ENCODE measurements around the gene MC5R. TPM values are rescaled to one million over a fixed set of nuclear protein-coding genes. Genes with fewer than 3 reads are reported as not detected.

Gene MC5R
- total and polyA plus RNA-seq, 11 donors, result not detected

DNA sequence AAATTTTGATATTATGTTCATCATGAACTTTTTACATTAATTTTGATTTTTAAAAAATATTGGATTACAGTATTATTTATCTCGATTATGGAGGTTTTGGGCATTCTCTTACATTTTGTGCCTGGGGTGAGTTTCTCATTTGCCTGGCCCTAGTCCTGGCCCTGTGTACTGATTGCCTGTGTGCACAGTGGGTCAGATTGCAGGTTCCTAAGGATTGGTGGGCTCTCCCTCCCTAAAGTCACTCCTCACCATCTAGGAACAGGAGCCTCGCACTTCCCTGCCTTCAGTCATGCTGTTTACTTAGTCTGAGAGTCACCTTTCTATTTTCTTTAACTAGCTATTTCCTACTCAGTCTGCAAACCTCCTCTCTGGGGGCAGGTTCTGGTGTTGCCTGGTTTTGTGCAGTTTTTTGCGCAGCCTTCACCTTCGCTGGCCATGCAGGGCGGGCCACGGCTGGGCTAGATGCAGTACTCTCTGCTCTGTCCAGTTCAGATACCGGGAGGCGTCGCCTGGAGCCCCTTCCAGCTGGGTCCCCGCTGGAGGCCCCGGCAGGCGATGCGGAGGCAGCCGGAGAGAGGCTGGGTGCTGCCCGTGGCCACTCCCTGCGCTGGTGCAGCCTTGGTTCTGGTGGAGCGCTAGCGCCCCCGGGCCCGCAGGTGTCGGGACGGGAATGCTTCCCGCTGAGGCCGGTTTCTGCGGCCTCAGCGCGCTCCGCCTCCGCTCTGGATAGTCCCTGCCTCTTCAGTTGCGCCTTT is 23.3 kb upstream of the MC5R start:
- peak; percentile 65 to 85 (median 76) for DNase-seq
- 16 to 44% (median 20%) methylated on average over 9 to 30 of the region's 30 CpGs for WGBS, 4 donors
- no peaks in the 10 kb centered on the region for H3K9me3 ChIP-seq
- peak overlapping the region in 10 of 12 donors; percentile 6 to 49 (median 33) for H3K4me3 ChIP-seq
- H3K27me3 ChIP-seq, result peaks cover 0 to 30% (median 0%) of the 10 kb centered on the region in 9 donors
- peaks cover 0 to 15% (median 4%) of the 10 kb centered on the region in 12 donors for H3K4me1 ChIP-seq
- no peaks in the 10 kb centered on the region for H3K36me3 ChIP-seq
- intact Hi-C loops (cut with DNase I), result loop anchor here in 5 of 10 donors (5.0 to 10.0 kb wide), 6 partner anchors 56 to 686 kb away; partner anchors contain the start of gene LDLRAD4 (in 1 of the 5)
- peak; percentile 89 to 98 (median 94) for ATAC-seq
- no peak overlapping the region for H3K27ac ChIP-seq
- TF ChIP-seq, protein P1, sequence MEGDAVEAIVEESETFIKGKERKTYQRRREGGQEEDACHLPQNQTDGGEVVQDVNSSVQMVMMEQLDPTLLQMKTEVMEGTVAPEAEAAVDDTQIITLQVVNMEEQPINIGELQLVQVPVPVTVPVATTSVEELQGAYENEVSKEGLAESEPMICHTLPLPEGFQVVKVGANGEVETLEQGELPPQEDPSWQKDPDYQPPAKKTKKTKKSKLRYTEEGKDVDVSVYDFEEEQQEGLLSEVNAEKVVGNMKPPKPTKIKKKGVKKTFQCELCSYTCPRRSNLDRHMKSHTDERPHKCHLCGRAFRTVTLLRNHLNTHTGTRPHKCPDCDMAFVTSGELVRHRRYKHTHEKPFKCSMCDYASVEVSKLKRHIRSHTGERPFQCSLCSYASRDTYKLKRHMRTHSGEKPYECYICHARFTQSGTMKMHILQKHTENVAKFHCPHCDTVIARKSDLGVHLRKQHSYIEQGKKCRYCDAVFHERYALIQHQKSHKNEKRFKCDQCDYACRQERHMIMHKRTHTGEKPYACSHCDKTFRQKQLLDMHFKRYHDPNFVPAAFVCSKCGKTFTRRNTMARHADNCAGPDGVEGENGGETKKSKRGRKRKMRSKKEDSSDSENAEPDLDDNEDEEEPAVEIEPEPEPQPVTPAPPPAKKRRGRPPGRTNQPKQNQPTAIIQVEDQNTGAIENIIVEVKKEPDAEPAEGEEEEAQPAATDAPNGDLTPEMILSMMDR (IDR thresholded peaks at IDR 0.05), result peak; percentile 26 to 66 (median 50)
- TF ChIP-seq POLR2A (IDR thresholded peaks at IDR 0.05), result no peak

DNA sequence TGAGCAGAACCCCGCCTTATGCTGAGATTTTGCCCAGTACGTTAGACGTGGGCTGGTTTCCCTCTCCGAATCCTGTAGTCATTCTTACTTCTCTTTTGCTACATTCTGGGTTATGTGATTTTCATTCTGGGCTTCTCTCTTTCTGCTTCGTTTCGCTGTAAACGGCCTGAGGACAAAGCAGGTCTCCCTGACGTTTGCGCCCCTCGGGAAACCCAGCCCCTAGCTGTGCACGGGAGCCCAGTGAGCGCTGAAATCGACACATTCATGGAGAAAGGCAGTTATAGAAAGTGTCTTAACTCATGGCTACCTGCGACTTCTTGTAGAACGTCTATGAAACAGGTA is 22.7 kb upstream of the MC5R start:
- WGBS, 4 donors, result 15 to 18% (median 17%) methylated on average over 15 of the region's 15 CpGs
- no peak for ATAC-seq
- Histone ChIP-seq H3K9me3 (no peaks in the 10 kb centered on the region), H3K4me1 (peaks cover 0 to 15% (median 4%) of the 10 kb centered on the region in 12 donors), H3K27me3 (peaks cover 0 to 30% (median 0%) of the 10 kb centered on the region in 9 donors), H3K36me3 (no peaks in the 10 kb centered on the region), H3K4me3 (peak overlapping the region in 10 of 12 donors; percentile 6 to 49 (median 33)), H3K27ac (no peak overlapping the region)
- no peak for DNase-seq
- TF ChIP-seq, protein P1 (IDR thresholded peaks at IDR 0.05), result peak in 3 of 12 donors; percentile 5 to 22 (median 11)
- TF ChIP-seq POLR2A (IDR thresholded peaks at IDR 0.05), result no peak
- intact Hi-C loops (cut with DNase I), result loop anchor here in 5 of 10 donors (5.0 to 10.0 kb wide), 6 partner anchors 56 to 686 kb away; partner anchors contain the start of gene LDLRAD4 (in 1 of the 5)

DNA sequence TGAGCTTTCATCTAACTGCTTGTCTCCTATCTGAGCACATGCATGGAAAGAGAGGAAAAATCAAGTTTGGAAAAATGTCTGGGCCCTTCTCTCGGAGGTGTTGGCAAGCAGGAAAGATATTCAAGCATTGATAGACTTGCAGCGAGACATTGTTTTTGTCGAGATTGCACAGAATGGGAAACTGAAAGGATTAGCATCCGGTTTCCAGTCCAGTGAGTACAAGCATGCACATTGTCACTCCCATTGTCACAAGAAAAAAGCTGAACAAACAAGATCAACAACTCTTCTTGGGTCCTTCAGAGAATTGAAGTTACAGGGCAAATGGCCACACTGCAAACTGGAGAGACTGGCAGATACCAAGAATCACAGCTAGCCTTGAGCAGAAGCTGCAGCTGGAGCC is 19.6 kb upstream of the MC5R start:
- H3K27me3 ChIP-seq, result peaks cover 0 to 28% (median 0%) of the 10 kb centered on the region in 9 donors
- no peak overlapping the region for H3K27ac ChIP-seq
- 51 to 61% (median 60%) methylated on average over 4 of the region's 4 CpGs for WGBS, 4 donors
- no peak for DNase-seq
- TF ChIP-seq, protein P1 (IDR thresholded peaks at IDR 0.05), result no peak
- TF ChIP-seq POLR2A (IDR thresholded peaks at IDR 0.05), result no peak
- H3K36me3 ChIP-seq, result no peaks in the 10 kb centered on the region
- intact Hi-C loops (cut with DNase I), result loop anchor here in 5 of 10 donors (5.0 to 10.0 kb wide), 6 partner anchors 60 to 690 kb away; partner anchors contain the start of gene LDLRAD4 (in 1 of the 5)
- H3K4me3 ChIP-seq, result no peak overlapping the region
- H3K4me1 ChIP-seq, result peaks cover 0 to 12% (median 4%) of the 10 kb centered on the region in 12 donors
- H3K9me3 ChIP-seq, result no peaks in the 10 kb centered on the region
- ATAC-seq, result no peak

DNA sequence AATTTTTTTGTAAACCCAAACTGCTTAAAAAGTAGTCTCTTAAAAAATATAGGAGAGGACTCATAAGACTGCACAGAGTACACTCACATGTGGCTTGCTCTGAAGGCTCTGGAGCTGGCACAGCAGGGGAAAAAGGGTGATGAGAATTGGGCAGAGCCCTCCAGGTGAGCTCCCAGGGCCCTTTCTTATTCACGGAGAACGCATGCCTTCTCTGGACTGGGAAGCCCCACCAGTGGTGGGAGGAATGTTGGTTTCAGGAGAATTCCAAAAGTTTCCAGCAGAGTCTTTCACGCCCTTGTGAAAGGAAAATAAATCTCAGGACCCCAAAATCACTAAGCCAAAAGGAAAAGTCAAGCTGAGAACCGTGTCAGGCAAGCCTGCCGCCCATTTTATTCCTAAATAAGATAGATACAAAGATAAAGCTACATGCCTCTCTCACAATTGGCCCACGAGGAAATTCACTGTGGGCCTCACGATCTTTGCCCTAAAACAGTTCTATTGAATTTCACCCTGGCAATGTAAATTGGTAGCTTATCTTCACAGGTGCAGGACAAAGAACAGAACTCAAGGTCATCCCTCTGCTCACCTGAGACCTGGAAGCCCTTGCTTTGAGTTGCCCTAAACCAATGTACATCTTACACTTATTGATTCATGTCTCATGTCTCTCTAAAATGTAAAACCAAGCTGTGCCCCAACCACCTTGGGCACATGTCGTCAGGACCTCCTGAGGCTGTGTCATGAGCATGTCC is 15.5 kb upstream of the MC5R start:
- ATAC-seq (no peak), DNase-seq (no peak)
- no peak overlapping the region for H3K27ac ChIP-seq
- H3K27me3 ChIP-seq, result peaks cover 0 to 8% (median 0%) of the 10 kb centered on the region in 9 donors
- H3K9me3 ChIP-seq, result no peaks in the 10 kb centered on the region
- 60 to 73% (median 69%) methylated on average over 8 of the region's 8 CpGs for WGBS, 4 donors
- H3K36me3 ChIP-seq, result no peaks in the 10 kb centered on the region
- no peak overlapping the region for H3K4me3 ChIP-seq
- no peak for TF ChIP-seq POLR2A (IDR thresholded peaks at IDR 0.05)
- TF ChIP-seq, protein P1 (IDR thresholded peaks at IDR 0.05), result no peak
- no peaks in the 10 kb centered on the region for H3K4me1 ChIP-seq
- intact Hi-C loops (cut with DNase I), result loop anchor here in 4 of 10 donors (10.0 kb wide), 4 partner anchors 64 to 694 kb away; no protein-coding TSS in a partner anchor

Data from heart left ventricle (tissue), 16 donors.